Effector memory CD4-positive, alpha-beta T cell (primary cell): Measurements from ENCODE around the gene KCTD13.
A peak's percentile ranks its signal among the peaks of the same experiment; 100 is the strongest.

Source experiments
- DNase-seq, 3 donors: peaks; one replicate each; pipeline ENCODE4 v3.0.0-alpha.2; 2020
- H3K27ac ChIP-seq: 2 replicates; pipeline ENCODE4 v1.7.0; 2013; ENCODE audit warnings: mild to moderate bottlenecking, low read length, moderate library complexity; ENCODE audit not compliant: insufficient read depth, poor library complexity, severe bottlenecking
- H3K27me3 ChIP-seq: replicated peaks from 2 replicates; pipeline ENCODE4 v1.7.0; 2013; ENCODE audit warnings: mild to moderate bottlenecking, low read length; ENCODE audit not compliant: insufficient read depth, control insufficient read depth, poor library complexity, severe bottlenecking
- H3K36me3 ChIP-seq: 2 replicates; pipeline ENCODE4 v1.7.0; 2013; ENCODE audit warnings: mild to moderate bottlenecking, low read length, moderate library complexity; ENCODE audit not compliant: control insufficient read depth, insufficient read depth
- H3K4me1 ChIP-seq: 2 replicates; pipeline ENCODE4 v1.7.0; 2013; ENCODE audit warnings: low read length, mild to moderate bottlenecking; ENCODE audit not compliant: control insufficient read depth, insufficient read depth, poor library complexity, severe bottlenecking
- H3K4me3 ChIP-seq: 2 replicates; pipeline ENCODE4 v1.7.0; 2013; ENCODE audit warnings: low read length, low read depth, mild to moderate bottlenecking; ENCODE audit not compliant: insufficient read depth, poor library complexity, severe bottlenecking
- H3K9me3 ChIP-seq: 2 replicates; pipeline ENCODE4 v1.7.0; 2013; ENCODE audit warnings: mild to moderate bottlenecking, low read length, moderate library complexity; ENCODE audit not compliant: control insufficient read depth
- total RNA-seq, 3 donors: gene quantifications; one replicate each; lab custom pipeline; 2026; lab: John Stamatoyannopoulos, UW

Gene KCTD13, protein sequence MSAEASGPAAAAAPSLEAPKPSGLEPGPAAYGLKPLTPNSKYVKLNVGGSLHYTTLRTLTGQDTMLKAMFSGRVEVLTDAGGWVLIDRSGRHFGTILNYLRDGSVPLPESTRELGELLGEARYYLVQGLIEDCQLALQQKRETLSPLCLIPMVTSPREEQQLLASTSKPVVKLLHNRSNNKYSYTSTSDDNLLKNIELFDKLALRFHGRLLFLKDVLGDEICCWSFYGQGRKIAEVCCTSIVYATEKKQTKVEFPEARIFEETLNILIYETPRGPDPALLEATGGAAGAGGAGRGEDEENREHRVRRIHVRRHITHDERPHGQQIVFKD
- 16.7 to 22.3 (median 16.8) reads per million in 3 donors for total RNA-seq

DNA sequence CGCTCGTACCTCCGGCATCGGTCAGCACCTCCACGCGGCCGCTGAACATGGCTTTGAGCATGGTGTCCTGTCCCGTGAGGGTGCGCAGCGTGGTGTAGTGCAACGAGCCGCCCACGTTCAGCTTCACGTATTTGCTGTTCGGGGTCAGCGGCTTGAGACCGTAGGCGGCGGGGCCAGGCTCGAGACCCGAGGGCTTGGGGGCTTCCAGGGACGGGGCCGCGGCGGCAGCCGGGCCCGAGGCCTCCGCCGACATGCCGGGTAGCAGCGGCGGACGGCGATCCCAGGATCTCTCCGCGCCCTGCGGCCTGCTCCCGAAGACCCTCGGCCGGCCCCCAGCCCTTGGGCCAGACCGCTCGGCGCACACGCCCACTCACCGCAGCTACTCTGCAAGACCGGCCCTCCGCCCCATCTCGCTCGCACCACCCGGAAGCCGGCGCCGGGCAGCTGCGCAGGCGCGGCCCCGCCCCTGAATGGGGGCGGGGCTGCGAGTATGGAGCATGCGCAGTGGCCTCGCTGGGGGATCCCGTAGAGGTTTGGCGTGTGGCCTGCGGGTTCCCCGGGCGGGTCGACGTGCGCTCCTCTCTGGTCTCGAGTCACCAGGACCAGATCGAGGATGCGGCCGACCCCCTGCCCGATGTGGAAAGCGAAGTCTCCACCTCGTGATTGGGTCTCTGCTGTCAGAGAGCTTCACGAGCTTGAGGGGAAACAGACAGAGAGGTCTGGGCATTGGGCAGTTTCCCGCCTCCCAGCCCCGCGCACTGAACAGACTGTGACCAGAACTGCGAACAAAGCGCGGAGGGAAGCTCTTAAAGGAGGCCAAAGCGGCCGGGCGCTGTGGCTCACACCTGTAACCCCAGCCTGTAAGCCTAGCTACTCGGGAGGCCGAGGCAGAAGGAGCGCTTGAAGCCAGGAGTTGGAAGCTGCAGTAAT is at the start of gene KCTD13:
Gene KCTD13, minus strand, starts transcription at position 446 of the 930 bp plus-strand sequence. Its CDS starts 193 bp downstream, at position 253.
- H3K4me3 ChIP-seq, result peak within 1 kb of the TSS; percentile 89
- H3K27me3 ChIP-seq, result no peaks in the 10 kb centered on the region
- peaks cover 7% of the 10 kb centered on the region for H3K4me1 ChIP-seq
- H3K27ac ChIP-seq, result peak within 1 kb of the TSS; percentile 83
- DNase-seq, result peak; percentile 84 to 87 (median 86)
- no peaks in the 10 kb centered on the region for H3K9me3 ChIP-seq
- peaks cover 22% of the 10 kb centered on the region for H3K36me3 ChIP-seq

DNA sequence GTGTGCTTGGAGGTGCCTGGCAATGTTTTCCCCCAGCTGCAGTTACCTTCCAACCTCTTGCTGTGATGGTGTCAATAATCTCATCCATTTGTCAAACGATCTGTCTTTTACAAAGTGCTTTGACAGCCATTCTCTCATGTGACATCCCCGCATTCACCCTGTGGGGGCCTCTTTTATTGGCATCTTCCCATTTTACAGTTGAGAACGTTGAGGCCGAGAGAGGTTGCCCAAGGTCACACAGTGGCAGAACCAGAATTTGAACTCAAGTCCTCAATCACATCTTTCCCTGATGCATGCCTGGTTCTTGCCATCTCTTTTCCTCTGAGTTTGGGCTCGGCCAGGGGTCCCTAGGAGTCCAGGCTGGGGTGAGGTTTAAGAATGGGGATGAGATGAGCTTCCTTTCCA is 49.1 kb upstream of the KCTD13 start:
- peaks cover 25% of the 10 kb centered on the region for H3K4me1 ChIP-seq
- no peaks in the 10 kb centered on the region for H3K27me3 ChIP-seq
- H3K27ac ChIP-seq, result peak overlapping the region; percentile 91
- peak overlapping the region; percentile 100 for H3K4me3 ChIP-seq
- DNase-seq, result no peak
- no peaks in the 10 kb centered on the region for H3K9me3 ChIP-seq
- peaks cover 28% of the 10 kb centered on the region for H3K36me3 ChIP-seq

DNA sequence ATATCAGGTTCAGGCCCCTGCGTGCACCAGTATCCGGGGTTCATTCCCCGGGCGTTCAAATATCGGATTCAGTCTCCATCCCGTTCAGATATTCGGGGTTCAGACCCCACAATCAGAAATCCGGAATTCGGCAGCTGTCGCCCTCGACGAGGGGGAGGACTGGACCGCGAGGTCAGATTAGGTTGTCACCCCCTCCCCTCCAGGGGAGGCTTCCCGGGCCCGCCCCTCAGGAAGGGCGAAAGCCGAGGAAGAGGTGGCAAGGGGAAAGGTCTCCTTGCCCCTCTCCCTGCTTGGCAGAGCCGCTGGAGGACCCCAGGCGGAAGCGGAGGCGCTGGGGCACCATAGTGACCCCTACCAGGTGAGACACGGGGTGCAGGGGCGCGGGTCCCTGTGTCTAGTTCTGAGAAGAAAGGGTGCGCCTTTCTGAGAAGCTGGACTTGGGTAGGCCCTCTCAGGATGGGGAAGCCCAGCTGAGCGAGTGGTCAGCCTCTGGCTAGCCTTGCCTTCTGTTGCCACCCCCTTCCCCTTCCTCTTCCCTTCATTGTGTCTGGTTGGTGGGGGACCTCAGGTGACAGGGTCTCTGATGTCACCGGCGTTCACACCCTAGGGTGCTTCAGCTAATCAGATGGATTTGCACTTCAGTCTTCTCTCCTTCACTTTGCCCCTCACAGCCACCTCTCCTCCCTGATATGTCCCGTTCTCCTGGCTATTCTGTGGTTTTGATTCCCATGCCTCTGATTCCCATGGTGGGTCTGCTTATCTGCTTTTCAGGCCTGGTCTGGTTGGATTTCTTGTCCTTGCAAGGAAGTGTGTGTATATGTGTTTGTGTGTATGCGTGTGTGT is 48.5 kb upstream of the KCTD13 start:
- no peak for DNase-seq
- Histone ChIP-seq H3K9me3 (no peaks in the 10 kb centered on the region), H3K4me3 (peak overlapping the region; percentile 100)

DNA sequence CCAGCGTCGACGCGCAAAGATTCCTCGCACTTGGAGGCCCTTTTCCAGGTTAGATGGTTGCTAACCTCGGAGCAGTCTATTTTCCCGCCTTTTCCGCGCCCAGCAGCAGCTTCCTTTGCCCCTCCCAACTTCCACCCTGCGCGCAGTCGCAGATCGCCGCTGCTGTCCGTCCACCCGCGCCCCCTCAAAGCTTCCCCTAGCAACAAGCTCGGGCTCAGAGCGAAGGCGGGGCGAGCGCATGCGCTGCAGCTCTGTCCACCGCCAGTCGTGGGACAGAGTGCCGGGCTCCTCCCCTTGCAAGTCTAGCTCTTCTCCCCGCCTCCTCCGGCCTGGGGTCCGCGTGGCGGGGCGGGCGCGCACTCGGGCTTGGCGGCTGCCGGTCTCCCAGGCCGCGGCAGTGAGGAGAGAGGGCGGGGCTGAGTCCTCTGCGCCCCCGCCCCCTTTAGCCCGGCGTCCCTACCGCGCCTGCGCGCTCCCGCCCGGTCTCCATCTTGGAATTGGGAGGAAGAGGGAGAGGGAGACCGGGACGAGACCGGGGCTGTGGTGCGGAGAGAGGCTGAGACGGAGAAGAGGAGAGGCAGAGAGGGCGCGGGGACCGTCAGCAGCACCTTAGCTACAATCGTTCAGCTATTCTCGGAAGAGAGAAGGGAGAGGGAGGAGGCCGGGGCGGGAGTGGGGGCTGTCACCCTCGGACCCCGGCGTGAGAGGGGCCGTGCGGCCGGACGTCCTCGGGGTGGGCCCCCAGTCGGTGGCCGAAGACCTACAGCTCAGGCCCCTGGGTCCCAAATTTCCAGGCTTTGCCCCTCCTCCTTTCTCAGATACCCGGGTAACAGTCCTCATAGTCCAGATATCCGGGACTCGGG is 47.6 kb upstream of the KCTD13 start, which contains the start of gene TAOK2:
Gene TAOK2, plus strand, starts transcription at position 485 of the 863 bp plus-strand sequence. CDS start 3,905 bp downstream, outside the sequence.
- Histone ChIP-seq H3K27ac (peak within 1 kb of the TSS; percentile 91), H3K4me1 (peaks cover 25% of the 10 kb centered on the region), H3K36me3 (peaks cover 15% of the 10 kb centered on the region), H3K9me3 (no peaks in the 10 kb centered on the region), H3K27me3 (no peaks in the 10 kb centered on the region), H3K4me3 (peak within 1 kb of the TSS; percentile 100)
- DNase-seq, result peak; percentile 89 to 91 (median 91)

More for the DNA sequence above, 48.5 kb upstream of the KCTD13 start:
- peaks cover 22% of the 10 kb centered on the region for H3K36me3 ChIP-seq
- peaks cover 25% of the 10 kb centered on the region for H3K4me1 ChIP-seq
- H3K27me3 ChIP-seq, result no peaks in the 10 kb centered on the region
- peak overlapping the region; percentile 91 for H3K27ac ChIP-seq

DNA sequence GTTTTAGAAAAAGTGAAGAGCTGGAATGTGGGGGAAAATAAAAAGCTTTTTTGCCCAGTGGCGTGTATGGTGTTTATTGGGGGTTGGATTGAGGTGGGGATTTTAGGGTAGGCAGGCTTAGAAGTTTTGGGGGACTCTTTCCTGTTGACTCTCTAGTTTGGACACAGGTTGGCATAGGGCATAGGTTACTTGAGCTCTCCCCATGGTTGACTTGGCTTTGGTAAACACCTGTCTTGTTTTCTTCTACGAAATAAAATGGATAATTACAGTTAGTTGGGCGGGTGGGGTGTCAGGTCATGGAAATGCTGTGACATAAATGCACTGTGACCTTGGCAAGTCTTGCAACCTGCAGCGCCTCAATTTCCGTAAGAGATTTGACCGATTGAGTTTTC is 47.0 kb upstream of the KCTD13 start:
- peak overlapping the region; percentile 91 for H3K27ac ChIP-seq
- no peaks in the 10 kb centered on the region for H3K9me3 ChIP-seq
- DNase-seq, result no peak
- H3K36me3 ChIP-seq, result peaks cover 15% of the 10 kb centered on the region
- H3K27me3 ChIP-seq, result no peaks in the 10 kb centered on the region
- peaks cover 25% of the 10 kb centered on the region for H3K4me1 ChIP-seq
- H3K4me3 ChIP-seq, result peak overlapping the region; percentile 100

DNA sequence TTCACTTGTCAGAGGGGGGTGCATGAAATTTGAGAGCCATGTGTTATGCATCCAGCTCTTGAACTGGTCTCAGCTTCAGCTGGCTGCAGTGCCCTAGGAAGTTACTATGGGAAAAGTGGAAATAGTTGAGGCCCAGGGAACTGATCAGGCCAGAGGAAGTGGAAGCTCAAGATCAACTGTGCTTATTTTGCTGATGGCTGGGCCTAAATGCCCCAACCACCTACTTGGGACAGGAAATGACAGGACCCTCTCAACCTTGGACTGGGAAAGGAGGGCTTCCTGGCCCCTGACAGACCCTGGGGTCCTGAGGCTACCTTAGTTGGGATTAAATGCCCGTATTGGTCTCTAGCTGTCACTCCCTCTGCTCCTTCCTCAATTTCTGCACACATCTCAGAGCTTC is 46.5 kb upstream of the KCTD13 start:
- Histone ChIP-seq H3K27me3 (no peaks in the 10 kb centered on the region), H3K9me3 (no peaks in the 10 kb centered on the region), H3K4me3 (no peak overlapping the region), H3K4me1 (peaks cover 25% of the 10 kb centered on the region), H3K27ac (peak overlapping the region; percentile 91), H3K36me3 (peaks cover 13% of the 10 kb centered on the region)
- DNase-seq, result no peak

DNA sequence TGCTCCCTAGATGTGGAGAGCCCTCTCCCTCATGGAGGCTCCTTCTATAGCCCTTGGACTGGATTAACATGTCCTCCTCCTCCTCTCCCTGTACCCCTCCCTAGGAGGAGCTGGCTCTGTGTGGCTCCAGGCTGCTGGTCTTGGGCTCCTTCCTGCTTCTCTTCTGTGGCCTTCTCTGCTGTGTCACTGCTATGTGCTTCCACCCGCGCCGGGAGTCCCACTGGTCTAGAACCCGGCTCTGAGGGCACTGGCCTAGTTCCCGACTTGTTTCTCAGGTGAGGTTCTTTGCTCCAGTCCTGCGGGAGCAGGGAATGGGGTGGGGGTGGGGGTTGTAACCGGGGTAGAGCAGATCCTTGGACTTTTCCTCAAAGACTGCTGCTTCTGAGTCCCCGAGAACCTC is 45.3 kb upstream of the KCTD13 start:
- H3K27ac ChIP-seq, result no peak overlapping the region
- H3K4me3 ChIP-seq, result no peak overlapping the region
- DNase-seq, result no peak
- no peaks in the 10 kb centered on the region for H3K27me3 ChIP-seq
- H3K36me3 ChIP-seq, result peaks cover 11% of the 10 kb centered on the region
- H3K4me1 ChIP-seq, result peaks cover 25% of the 10 kb centered on the region
- no peaks in the 10 kb centered on the region for H3K9me3 ChIP-seq

DNA sequence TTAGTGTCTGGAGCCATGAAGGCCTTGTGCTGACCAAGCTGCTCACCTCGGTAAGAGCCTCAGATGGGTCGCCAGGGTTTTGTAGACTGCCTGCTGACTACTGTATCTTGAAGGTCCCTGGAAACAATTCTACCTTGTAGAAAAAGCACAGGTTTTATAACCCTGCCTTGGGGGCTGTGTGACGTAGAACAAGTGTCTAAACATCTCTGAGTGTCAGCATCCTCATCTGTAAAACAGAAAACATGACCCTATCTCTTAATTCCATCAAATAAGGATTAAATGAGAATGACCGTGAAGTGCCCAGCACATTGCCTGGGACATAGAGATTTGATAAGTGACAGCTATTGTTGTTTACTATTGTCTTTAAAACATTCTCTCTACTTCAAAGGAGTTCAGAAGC is 42.2 kb upstream of the KCTD13 start:
- no peak overlapping the region for H3K27ac ChIP-seq
- no peaks in the 10 kb centered on the region for H3K9me3 ChIP-seq
- no peak overlapping the region for H3K4me3 ChIP-seq
- H3K27me3 ChIP-seq, result no peaks in the 10 kb centered on the region
- no peaks in the 10 kb centered on the region for H3K4me1 ChIP-seq
- H3K36me3 ChIP-seq, result peaks cover 11% of the 10 kb centered on the region
- no peak for DNase-seq
